ENCODE measurements around the gene SYVN1.

- TF ChIP-seq CTCF (IDR thresholded peaks at IDR 0.05) (no peak), POLR2A (IDR thresholded peaks at IDR 0.05) (no peak)
Observed at GRCh38 chr11:65124480-65125196, 9.7 kb downstream of the SYVN1 start.
